ENCODE data around the gene CAVIN1.

CAVIN1 gene, protein sequence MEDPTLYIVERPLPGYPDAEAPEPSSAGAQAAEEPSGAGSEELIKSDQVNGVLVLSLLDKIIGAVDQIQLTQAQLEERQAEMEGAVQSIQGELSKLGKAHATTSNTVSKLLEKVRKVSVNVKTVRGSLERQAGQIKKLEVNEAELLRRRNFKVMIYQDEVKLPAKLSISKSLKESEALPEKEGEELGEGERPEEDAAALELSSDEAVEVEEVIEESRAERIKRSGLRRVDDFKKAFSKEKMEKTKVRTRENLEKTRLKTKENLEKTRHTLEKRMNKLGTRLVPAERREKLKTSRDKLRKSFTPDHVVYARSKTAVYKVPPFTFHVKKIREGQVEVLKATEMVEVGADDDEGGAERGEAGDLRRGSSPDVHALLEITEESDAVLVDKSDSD

DNA sequence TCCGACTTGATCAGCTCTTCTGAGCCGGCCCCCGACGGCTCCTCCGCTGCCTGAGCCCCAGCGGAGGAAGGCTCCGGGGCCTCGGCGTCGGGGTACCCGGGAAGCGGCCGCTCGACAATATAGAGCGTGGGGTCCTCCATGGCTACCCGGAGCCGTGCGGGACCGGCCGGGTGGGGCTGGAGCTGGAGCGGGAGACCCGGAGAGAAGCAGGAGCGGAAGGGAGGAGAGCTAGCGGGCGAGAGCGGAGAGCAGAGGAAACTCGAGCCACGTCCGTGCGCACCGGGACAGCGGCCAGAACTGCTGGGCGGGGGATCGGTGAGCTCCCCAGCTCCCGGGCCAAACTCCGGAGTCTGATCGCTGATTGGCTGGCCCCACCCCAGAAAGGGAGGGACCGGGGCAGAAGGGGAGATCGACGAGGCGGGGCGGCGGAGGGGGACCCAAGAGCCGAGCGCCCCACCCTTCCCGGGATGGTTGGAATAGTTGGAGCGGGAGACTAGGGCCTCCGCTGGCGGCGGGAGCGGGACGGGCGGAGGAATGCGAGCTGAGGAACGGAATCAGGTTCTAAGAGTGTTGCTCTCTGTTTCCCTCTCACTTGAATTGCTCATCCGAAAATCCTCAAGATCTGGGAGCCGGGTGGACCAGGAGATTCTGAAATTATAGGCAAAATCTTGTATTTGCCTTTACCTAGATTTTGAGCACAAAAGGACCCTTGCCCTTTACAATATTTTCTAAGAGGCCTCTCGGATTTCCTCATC, at the start of gene CAVIN1:
Gene CAVIN1 (minus strand): TSS at position 299 of the 755 bp plus-strand sequence. CDS start 159 bp downstream, at position 140.
- Histone ChIP-seq H3F3A (ENCODE audit: control insufficient read depth, insufficient read depth) (no peaks in the 10 kb centered on the region), H4K20me1 (ENCODE audit: control insufficient read depth, insufficient read depth, low read depth, low read length) (0 out of 2 replicates have a peak, but pooled peaks cover 6% of the 10 kb centered on the region), H3K4me1 (ENCODE audit: control insufficient read depth, low read length) (no peaks in the 10 kb centered on the region), H3K79me2 (ENCODE audit: control insufficient read depth, low read length) (no peaks in the 10 kb centered on the region), H3K9me3 (ENCODE audit: control insufficient read depth, insufficient read depth, low read length) (no peaks in the 10 kb centered on the region), H3K4me3 (ENCODE audit: low read length) (no peak within 1 kb of the TSS), H3K36me3 (ENCODE audit: control insufficient read depth, low read length) (no peaks in the 10 kb centered on the region), H3K4me2 (ENCODE audit: low read length) (no peak within 1 kb of the TSS), H3K9me2 (replicated peaks; ENCODE audit: control insufficient read depth, low read length) (no peaks in the 10 kb centered on the region), H3K27me3 (ENCODE audit: control insufficient read depth, low read length) (peaks cover 62% of the 10 kb centered on the region), H3K27ac (ENCODE audit: low read depth, low read length) (no peak within 1 kb of the TSS)
- TF ChIP-seq EZH2phosphoT487 (IDR thresholded peaks at IDR 0.05; ENCODE audit: borderline replicate concordance, low read length): no peak; the same call in 1 of the 2 replicates

DNA sequence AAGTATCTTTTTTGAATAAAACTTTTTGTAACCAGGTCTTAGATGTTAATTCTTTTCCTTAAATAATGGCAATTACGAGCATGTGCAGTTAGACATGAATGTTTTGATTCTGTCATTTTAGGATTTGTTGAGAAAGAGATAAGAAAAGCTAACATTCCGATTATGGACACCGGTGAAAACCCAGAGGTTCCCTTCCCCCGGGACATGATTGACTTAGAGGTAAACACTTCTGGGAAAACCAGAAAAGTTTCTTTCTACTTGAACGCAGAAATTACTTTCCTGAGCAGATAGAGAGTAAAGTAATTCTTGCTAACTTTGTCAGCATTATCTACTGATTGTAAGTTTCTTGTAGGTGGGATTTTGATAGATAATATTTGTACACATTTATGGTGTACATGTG, 44.8 kb upstream of the CAVIN1 start:
- Histone ChIP-seq H4K20me1 (ENCODE audit: control insufficient read depth, insufficient read depth, low read depth, low read length) (no peaks in the 10 kb centered on the region; the same call in 1 of the 2 replicates), H3F3A (ENCODE audit: control insufficient read depth, insufficient read depth) (no peaks in the 10 kb centered on the region), H3K27me3 (ENCODE audit: control insufficient read depth, low read length) (peaks cover 32% of the 10 kb centered on the region), H3K4me2 (ENCODE audit: low read length) (no peak overlapping the region), H3K79me2 (ENCODE audit: control insufficient read depth, low read length) (no peaks in the 10 kb centered on the region), H3K9me3 (ENCODE audit: control insufficient read depth, insufficient read depth, low read length) (no peaks in the 10 kb centered on the region), H3K27ac (ENCODE audit: low read depth, low read length) (no peak overlapping the region), H3K36me3 (ENCODE audit: control insufficient read depth, low read length) (no peaks in the 10 kb centered on the region), H3K4me3 (ENCODE audit: low read length) (no peak overlapping the region), H3K4me1 (ENCODE audit: control insufficient read depth, low read length) (no peaks in the 10 kb centered on the region), H3K9me2 (replicated peaks; ENCODE audit: control insufficient read depth, low read length) (no peaks in the 10 kb centered on the region)
- no peak for TF ChIP-seq EZH2phosphoT487 (IDR thresholded peaks at IDR 0.05; ENCODE audit: borderline replicate concordance, low read length)
- TF ChIP-seq, protein P1, sequence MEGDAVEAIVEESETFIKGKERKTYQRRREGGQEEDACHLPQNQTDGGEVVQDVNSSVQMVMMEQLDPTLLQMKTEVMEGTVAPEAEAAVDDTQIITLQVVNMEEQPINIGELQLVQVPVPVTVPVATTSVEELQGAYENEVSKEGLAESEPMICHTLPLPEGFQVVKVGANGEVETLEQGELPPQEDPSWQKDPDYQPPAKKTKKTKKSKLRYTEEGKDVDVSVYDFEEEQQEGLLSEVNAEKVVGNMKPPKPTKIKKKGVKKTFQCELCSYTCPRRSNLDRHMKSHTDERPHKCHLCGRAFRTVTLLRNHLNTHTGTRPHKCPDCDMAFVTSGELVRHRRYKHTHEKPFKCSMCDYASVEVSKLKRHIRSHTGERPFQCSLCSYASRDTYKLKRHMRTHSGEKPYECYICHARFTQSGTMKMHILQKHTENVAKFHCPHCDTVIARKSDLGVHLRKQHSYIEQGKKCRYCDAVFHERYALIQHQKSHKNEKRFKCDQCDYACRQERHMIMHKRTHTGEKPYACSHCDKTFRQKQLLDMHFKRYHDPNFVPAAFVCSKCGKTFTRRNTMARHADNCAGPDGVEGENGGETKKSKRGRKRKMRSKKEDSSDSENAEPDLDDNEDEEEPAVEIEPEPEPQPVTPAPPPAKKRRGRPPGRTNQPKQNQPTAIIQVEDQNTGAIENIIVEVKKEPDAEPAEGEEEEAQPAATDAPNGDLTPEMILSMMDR (IDR thresholded peaks at IDR 0.05; ENCODE audit: low read depth, low read length, poor library complexity, severe bottlenecking): no peak

DNA sequence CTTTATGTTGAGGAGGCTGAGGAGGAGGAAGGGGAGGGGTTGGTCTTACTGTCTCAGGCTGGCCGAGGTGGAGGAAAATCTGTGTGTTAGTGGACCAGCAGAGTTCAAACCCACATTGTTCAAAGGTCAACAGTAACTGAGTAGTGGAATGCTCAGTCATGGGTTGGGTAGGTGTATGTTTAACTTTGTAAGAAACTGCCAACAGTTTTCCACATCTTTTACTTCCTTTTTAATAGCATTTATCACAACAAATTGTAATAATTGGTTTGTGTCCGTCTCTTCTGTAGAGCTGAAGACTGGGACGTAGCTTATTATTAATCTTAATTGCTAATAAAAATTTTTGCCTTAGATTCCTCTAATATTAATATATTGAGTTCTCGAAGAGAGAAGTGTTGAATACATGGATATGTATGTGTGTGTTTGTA, 40.9 kb upstream of the CAVIN1 start:
- peaks cover 20% of the 10 kb centered on the region; the same call in 1 of the 2 replicates for H4K20me1 ChIP-seq (ENCODE audit: control insufficient read depth, insufficient read depth, low read depth, low read length)
- peaks cover 60% of the 10 kb centered on the region for H3K27me3 ChIP-seq (ENCODE audit: control insufficient read depth, low read length)
- peaks cover 20% of the 10 kb centered on the region for H3K4me1 ChIP-seq (ENCODE audit: control insufficient read depth, low read length)
- TF ChIP-seq, protein P1 (IDR thresholded peaks at IDR 0.05; ENCODE audit: low read depth, low read length, poor library complexity, severe bottlenecking): no peak
- TF ChIP-seq EZH2phosphoT487 (IDR thresholded peaks at IDR 0.05; ENCODE audit: borderline replicate concordance, low read length): no peak
- H3K36me3 ChIP-seq (ENCODE audit: control insufficient read depth, low read length): no peaks in the 10 kb centered on the region
- H3K27ac ChIP-seq (ENCODE audit: low read depth, low read length): no peak overlapping the region
- no peaks in the 10 kb centered on the region for H3K79me2 ChIP-seq (ENCODE audit: control insufficient read depth, low read length)
- H3K9me3 ChIP-seq (ENCODE audit: control insufficient read depth, insufficient read depth, low read length): no peaks in the 10 kb centered on the region
- no peaks in the 10 kb centered on the region for H3K9me2 ChIP-seq (replicated peaks; ENCODE audit: control insufficient read depth, low read length)
- H3F3A ChIP-seq (ENCODE audit: control insufficient read depth, insufficient read depth): peaks cover 14% of the 10 kb centered on the region
- H3K4me3 ChIP-seq (ENCODE audit: low read length): no peak overlapping the region
- H3K4me2 ChIP-seq (ENCODE audit: low read length): no peak overlapping the region
